Measurements from ENCODE around the gene CFAP251. TPM values are rescaled to one million over a fixed set of nuclear protein-coding genes. Genes with fewer than 3 reads are reported as not detected.
A peak's percentile ranks its signal among the peaks of the same experiment; 100 is the strongest.

CFAP251 gene
- total RNA-seq, 2 donors from 2014 or later: 3.6 to 7.0 TPM

DNA sequence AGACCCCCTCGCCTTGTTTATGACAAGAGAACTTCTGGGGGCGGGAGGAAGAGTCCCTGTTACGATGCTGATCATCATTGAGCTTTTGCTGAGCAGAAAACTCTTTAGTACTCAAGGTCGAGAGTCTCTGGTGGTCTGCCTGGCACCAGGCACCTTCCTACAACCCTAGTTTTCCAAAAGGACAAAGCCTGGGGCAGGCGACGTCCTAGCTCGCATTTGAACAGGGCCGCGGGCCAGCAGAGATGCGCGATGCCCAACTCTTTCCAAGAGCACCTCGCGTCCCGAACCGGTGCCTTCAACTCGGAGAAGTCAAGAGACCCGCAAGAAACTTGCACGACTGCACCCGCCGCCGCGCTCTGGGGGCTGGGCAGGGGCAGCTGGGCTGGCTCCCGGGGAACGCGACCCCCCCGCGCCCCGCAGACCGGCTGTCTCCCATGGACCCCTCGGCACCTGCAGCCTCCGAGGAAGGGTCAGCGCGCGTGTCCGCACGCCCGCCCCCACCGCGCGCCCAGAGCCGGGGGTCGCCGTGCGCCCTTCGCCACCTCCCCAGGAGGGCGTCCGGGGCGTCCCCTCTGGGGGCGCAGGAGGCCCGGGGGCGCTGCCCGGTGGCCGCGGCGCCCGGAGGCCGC lies 102.9 kb downstream of the CFAP251 start:
- DNase-seq (peak; percentile 25 to 55 (median 38)), ATAC-seq (no peak)
- 1 to 6% methylated on average over 4 to 44 of the region's 57 CpGs for WGBS, 2 donors
- no peak for TF ChIP-seq POLR2A (IDR thresholded peaks at IDR 0.05)
- TF ChIP-seq, protein P1, sequence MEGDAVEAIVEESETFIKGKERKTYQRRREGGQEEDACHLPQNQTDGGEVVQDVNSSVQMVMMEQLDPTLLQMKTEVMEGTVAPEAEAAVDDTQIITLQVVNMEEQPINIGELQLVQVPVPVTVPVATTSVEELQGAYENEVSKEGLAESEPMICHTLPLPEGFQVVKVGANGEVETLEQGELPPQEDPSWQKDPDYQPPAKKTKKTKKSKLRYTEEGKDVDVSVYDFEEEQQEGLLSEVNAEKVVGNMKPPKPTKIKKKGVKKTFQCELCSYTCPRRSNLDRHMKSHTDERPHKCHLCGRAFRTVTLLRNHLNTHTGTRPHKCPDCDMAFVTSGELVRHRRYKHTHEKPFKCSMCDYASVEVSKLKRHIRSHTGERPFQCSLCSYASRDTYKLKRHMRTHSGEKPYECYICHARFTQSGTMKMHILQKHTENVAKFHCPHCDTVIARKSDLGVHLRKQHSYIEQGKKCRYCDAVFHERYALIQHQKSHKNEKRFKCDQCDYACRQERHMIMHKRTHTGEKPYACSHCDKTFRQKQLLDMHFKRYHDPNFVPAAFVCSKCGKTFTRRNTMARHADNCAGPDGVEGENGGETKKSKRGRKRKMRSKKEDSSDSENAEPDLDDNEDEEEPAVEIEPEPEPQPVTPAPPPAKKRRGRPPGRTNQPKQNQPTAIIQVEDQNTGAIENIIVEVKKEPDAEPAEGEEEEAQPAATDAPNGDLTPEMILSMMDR (IDR thresholded peaks at IDR 0.05): no peak
- Histone ChIP-seq H3K4me1 (peaks cover 40% of the 10 kb centered on the region), H3K4me3 (peak overlapping the region; percentile 7 to 83), H3K27ac (peak overlapping the region; percentile 80 to 89 (median 84)), H3K36me3 (replicated peaks in 1 of 2; ENCODE audit: insufficient read depth in 1 of 2, low read depth in 2 of 2) (no peaks in the 10 kb centered on the region), H3K9me3 (no peaks in the 10 kb centered on the region), H3K27me3 (no peaks in the 10 kb centered on the region)
- intact Hi-C loops (cut with DNase I): no loop called here

DNA sequence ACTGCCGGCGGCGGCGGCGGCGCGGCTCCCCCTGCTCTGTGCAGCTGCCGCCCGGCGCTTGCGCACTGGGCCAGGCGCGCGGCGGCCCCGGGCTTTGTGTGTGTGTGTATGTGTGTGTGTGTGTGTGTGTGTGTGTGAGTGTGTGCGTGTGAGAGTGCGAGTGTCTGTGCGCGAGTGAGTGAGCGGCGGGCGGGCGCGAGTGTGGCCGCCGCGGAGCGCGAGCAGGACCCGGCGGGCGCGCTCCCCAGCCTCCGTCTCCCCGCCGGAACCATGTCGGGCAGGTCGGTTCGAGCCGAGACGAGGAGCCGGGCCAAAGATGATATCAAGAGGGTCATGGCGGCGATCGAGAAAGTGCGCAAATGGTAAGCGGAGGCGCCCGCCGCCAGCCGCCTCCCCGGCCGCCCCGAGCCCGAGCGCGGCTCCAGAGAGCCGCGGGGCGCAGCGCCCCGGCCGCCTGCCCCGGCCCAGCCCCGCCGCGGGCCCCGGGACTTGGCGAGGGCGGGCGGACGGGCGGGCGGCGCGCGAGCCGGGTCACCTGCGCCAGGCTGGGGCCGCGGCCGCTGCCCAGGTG lies 103.5 kb downstream of the CFAP251 start, which contains the start of gene BCL7A:
Gene BCL7A, plus strand, starts transcription at position 63 of the 571 bp plus-strand sequence. Its CDS starts 208 bp downstream, at position 271.
- H3K4me3 ChIP-seq: peak within 1 kb of the TSS; percentile 65 to 83
- peak within 1 kb of the TSS; percentile 80 to 93 (median 88) for H3K27ac ChIP-seq
- intact Hi-C loops (cut with DNase I): no loop called here
- ATAC-seq: peak; percentile 76
- H3K36me3 ChIP-seq (replicated peaks in 1 of 2; ENCODE audit: insufficient read depth in 1 of 2, low read depth in 2 of 2): no peaks in the 10 kb centered on the region
- H3K27me3 ChIP-seq: no peaks in the 10 kb centered on the region
- DNase-seq: peak; percentile 73 to 87 (median 81)
- TF ChIP-seq, protein P1 (IDR thresholded peaks at IDR 0.05): no peak
- peak; percentile 66 to 79 (median 75) for TF ChIP-seq POLR2A (IDR thresholded peaks at IDR 0.05)
- peaks cover 46% of the 10 kb centered on the region for H3K4me1 ChIP-seq
- no peaks in the 10 kb centered on the region for H3K9me3 ChIP-seq
- WGBS, 2 donors: 1% methylated on average over 68 of the region's 83 CpGs; no CpG with 5 or more reads in 1 of the 2 donors

DNA sequence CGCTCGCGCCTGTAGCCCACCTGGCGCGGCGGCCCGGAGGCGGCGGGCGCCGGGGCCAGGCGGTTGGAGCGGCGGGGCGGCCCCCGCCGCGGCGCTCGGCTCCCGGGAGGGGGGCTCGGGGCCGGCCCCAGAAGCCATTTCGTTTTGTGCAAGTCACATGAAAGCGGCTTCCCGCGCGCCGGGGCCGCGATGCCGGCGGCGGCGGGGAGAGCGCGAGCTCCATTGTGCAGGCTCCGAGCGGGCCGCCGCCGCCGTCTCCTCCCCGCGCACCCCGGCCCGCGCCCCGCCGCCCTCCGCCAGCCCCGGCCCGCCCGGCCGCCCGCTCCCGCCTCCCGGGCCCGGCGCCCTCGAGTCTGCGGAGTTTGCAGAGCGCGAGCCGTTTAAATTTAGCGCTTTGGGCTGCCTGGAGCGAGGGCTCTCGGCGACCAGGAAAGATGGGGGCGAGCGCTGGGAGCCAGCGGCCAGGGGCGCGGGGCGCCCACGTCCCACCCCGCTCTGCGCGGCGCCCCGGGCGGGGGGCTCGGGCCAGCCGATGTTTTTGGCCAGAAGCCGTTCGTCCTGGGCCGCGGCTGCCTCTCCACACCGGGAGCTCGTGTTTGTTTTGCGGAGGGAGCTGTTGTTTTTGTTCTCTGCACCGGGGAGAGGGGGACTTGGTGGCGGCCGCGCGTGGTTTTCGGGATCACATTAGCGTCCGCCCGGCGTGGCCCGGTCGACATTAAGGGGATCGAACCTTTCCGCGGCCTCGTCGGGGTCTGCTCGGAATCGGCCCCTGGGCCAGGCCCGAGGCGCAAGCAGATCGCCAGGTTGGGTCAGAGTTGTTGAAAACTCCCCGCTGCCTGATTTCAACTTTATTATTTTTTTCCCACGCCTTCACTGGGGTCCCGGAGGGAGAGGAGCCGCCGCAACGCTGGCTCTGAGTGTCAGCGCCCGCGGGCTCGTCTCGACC lies 104.3 kb downstream of the CFAP251 start:
- H3K36me3 ChIP-seq (replicated peaks in 1 of 2; ENCODE audit: insufficient read depth in 1 of 2, low read depth in 2 of 2): no peaks in the 10 kb centered on the region
- peaks cover 52% of the 10 kb centered on the region for H3K4me1 ChIP-seq
- ATAC-seq (peak; percentile 20), DNase-seq (peak; percentile 27 to 58 (median 36))
- no peaks in the 10 kb centered on the region for H3K27me3 ChIP-seq
- H3K9me3 ChIP-seq: no peaks in the 10 kb centered on the region
- H3K27ac ChIP-seq: peak overlapping the region; percentile 80 to 93 (median 88)
- intact Hi-C loops (cut with DNase I): no loop called here
- peak overlapping the region; percentile 65 for H3K4me3 ChIP-seq
- WGBS, 2 donors: 1% methylated on average over 94 of the region's 124 CpGs; no CpG with 5 or more reads in 1 of the 2 donors
- no peak for TF ChIP-seq POLR2A (IDR thresholded peaks at IDR 0.05)
- TF ChIP-seq, protein P1 (IDR thresholded peaks at IDR 0.05): no peak

DNA sequence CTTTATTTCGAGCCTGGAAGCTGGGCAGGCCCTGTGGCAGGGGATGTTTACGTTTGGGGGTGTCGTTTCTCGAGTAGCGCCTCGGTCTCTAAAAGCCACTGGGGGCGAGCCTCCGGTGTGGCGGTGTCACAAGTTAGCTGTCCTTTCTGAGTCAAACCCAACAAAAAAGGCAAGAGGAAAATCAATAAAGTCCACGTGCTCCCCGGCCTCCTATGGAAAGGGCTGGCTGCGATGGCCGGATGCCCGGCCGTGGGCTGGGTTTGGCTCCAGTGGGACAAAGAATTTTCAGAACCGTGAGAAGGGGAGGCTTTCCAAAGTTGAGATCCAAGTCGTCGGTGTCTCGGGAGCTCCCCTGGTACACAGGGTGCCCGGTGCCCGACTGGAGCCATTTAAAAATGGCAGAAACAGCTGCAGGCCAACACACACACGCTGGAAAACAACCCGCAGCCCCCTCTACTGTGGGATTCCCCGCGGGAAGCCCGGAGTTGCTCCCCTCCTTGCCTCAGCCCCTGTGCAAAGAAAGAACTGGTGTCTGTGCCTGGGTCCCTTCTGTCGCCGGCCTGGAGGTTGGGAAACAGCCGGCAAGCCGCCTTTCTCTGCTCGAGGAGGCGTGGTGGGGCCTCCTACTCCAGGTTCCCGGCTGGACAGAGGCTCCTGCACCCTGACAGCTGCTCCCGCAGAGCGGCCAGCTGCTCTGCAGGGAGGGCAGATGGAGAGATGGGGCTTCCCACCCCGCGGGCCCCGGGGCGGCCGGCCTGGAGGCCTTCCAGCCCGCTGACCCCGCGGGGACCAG lies 105.1 kb downstream of the CFAP251 start:
- Histone ChIP-seq H3K4me1 (peaks cover 61% of the 10 kb centered on the region), H3K36me3 (replicated peaks in 1 of 2; ENCODE audit: insufficient read depth in 1 of 2, low read depth in 2 of 2) (no peaks in the 10 kb centered on the region), H3K27me3 (no peaks in the 10 kb centered on the region), H3K4me3 (peak overlapping the region; percentile 65), H3K27ac (peak overlapping the region; percentile 80 to 93 (median 88)), H3K9me3 (no peaks in the 10 kb centered on the region)
- ATAC-seq: peak; percentile 74
- intact Hi-C loops (cut with DNase I): no loop called here
- 2 to 3% methylated on average over 22 to 43 of the region's 43 CpGs for WGBS, 2 donors
- DNase-seq: peak; percentile 85 to 91 (median 88)
- TF ChIP-seq POLR2A (IDR thresholded peaks at IDR 0.05): peak; percentile 64 to 81 (median 80)
- TF ChIP-seq, protein P1 (IDR thresholded peaks at IDR 0.05): no peak
